Activated CD8-positive, alpha-beta memory T cell treated with anti-CD3 and anti-CD28 coated beads, Interleukin-2, amount 50 U/mL, for 1 hour (primary cell): Measurements from ENCODE around the gene IRX2.

Source experiments
- DNase-seq: peaks from one replicate; pipeline ENCODE4 v3.0.0-alpha.2; 2020; ENCODE audit errors: extremely low read depth

Gene IRX2

GRCh38 chr5:2718115-2718514, 33.4 kb downstream of the IRX2 start:
- DNase-seq = no peak

- DNase-seq = no peak
Measured at GRCh38 chr5:2715856-2716255, 35.6 kb downstream of the IRX2 start.

DNA sequence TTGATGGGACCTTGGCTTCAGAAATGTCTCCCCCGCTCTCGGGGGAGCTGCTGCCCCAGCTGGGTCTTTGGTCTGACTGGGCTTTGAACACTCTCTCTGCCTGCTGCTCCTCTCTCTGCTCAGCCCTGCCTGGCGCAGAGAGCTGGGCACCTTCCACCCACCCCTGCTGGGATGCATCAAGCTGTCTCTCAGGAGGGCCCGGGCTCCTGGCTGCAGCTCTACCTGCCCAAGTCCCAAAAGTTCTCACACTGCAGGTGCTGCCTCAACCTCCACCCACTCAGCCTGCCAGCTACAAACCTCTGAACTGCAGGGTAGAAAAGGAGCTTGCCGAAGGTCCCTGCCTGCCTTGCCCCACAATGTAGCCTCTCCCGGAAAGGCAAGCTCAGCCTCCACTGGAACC, 36.7 kb downstream of the IRX2 start:
- DNase-seq = no peak

DNA sequence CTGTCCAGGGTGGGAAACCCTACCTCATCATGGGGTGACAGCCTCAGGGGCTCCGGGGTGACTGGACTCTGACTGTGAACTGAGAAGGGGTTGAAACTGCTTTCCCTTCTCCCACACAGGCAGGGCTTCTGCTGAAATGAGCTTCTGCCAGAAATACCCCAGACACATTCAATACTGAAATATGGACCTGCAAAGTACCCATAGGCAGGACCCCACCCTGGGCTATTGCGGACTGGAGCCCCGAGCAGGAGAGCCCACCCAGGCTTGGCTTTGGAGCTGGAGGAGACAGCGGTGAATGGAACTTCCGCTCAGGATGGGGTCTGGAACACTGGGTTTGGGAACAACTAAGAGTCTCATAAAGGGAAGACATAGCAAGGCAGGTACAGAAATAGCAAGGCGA, 37.5 kb downstream of the IRX2 start:
- no peak for DNase-seq

- no peak for DNase-seq
Measured at GRCh38 chr5:2711446-2712425, 39.7 kb downstream of the IRX2 start.

- no peak for DNase-seq
Measured at GRCh38 chr5:2710910-2711309, 40.6 kb downstream of the IRX2 start.

DNA sequence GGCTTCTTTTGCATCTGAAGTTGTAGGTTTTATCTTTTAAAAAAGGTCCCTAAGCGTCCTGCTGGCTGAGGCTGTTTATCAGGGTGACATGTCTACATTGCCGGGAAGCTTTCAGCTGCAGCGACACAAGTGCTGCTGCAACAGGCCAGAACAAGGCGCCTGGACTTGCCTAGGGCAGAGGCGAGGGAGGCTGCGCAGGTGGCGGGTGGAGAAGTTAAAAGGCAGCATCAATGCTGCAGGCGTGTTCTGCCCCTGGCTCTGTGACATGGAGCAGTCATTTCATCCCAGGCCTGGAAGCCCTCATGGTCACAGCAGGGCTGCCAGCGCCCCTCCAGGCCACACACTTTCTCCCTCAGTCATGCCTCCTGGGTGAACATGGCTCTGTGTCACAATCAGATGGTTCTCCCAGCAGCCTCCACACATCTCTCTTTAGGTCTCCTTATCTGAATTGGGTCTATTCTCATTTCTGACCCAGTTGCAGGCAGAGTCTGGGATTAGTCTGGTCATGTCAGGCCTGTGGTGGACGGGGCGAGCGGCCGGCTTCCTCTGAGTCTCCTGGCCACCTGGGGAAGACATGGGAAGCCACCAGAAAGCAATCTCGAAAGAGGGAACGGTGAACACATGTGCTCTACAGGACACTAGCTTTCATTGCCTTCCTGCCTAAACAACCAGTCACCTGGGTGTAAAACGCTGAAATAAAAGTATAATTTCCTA, 41.3 kb downstream of the IRX2 start:
- DNase-seq = no peak

GRCh38 chr5:2708751-2709150, 42.7 kb downstream of the IRX2 start:
- no peak for DNase-seq

DNA sequence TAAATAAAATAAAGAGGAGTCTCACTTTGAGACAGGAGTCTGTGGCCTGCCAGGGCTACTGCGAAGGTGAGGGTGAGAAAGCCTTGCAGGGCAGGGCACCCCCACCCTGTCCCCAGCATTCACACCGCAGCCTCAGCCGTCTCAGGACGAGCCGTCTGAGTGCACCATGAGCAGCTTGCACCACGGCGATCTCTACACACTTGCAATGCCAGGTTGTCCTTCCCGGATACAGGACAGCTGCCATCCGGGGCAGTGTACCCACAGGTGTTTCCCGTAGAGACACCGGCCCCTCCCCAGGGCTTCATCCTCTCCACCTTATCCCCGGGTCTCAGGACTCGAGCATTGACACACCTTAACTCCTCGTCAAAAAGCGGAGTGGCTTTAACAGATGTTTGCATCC, 43.3 kb downstream of the IRX2 start:
- no peak for DNase-seq

GRCh38 chr5:2705861-2706260, 45.6 kb downstream of the IRX2 start:
- DNase-seq = no peak

GRCh38 chr5:2704806-2705645, 46.5 kb downstream of the IRX2 start:
- DNase-seq = no peak

GRCh38 chr5:2704111-2704510, 47.4 kb downstream of the IRX2 start:
- no peak for DNase-seq

DNA sequence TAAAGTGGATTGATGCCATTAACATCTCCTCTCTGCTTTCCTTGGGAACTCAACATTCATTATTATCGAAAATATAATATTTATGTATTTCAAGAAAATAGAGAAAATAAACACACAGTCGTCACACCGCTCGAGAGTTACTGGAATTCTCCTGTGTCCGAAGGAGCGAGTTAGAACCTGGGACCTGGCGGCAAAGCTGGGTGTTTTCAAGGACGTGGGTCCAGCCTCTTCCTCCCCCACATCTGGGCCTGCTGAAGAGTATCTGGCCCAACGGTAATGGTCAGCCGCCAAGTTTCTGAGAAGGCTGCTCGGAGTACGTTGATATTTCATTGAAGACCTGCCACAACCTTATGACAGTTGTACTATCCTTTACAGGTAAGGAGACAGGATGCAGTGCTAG, 47.9 kb downstream of the IRX2 start:
- no peak for DNase-seq

- DNase-seq = no peak
Measured at GRCh38 chr5:2703041-2703440, 48.4 kb downstream of the IRX2 start.

DNA sequence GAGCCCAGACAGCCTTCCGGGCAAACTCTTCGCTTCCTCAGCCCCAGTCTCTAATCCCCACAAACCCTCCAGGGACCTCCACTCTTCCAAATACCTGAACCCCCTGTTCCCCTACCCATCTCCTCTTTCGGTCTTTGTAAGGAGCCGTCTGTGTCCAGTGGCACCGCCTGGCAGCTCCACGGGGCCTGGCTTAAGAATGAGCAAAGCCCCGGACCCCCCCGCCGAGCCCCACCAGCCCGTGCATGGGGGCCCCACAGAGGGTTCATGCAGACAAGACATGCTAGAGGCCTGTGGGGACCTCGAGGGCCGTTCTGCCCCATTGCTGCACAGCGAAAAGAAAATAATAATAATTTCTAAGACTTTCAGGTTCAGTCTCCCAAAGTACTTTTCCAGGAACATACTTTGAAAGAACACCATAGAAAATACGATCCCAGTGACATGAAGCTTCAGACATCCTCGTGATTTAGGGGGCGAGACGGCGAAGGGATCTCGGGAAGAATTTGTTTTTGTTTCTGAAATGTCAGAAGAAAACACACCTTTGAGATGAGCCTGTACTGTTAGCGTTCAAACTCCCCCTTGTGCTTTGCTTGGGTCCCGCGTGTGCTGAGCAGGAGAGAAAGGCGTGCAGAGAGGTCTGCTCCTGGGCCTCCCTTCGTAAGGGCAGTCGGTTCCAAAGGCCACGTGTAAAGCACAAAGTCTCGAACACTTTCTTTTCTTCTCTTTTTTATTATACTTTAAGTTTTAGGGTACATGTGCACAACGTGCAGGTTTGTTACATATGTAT, 49.2 kb downstream of the IRX2 start:
- no peak for DNase-seq

GRCh38 chr5:2701592-2701991, 49.9 kb downstream of the IRX2 start:
- DNase-seq = no peak

- DNase-seq = no peak
Measured at GRCh38 chr5:2700876-2701275, 50.6 kb downstream of the IRX2 start.

DNA sequence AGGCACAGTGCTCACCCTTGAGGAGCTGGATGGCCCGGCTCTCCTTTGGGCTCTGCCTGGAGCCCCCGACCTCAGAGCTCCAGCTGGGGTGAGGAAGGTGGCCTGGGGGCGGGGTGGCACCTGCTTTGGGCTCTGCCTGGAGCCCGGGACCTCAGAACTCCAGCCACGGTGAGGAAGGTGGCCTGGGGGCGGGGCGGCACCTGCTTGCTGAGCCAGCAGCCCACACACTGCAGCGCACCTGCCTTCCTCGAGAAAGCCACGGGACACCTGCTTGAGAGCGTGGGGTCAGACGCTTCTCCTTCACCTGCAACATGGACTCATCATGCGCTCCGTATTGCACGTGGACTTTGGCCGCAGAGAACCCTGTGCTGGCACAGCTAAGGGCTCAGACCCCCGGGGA, 51.8 kb downstream of the IRX2 start:
- DNase-seq = no peak

DNA sequence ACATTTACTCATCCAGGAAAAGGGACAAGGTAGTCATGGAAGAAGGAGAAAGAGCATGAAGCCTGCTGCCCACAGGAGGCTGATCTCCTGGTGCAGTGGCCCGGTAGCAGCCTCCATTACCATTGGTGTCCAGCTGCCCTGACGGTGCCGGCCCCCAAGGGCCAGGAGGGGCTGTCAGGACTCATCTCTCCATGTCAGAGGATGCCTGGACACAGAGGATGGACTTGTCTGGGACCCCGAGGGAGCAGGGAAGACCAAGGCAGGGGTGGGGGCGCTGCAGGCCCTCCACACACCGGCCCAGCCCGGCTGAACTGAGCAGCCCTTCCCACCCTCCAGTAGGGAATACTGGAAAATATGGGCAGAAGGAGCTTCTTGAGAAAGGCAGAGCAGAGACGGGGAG, 52.2 kb downstream of the IRX2 start:
- no peak for DNase-seq

GRCh38 chr5:2698581-2698980, 52.9 kb downstream of the IRX2 start:
- no peak for DNase-seq

- no peak for DNase-seq
Measured at GRCh38 chr5:2697446-2698200, 53.9 kb downstream of the IRX2 start.
